Lung microvascular endothelial cell (primary cell): ENCODE measurements around the gene YY1. TPM values are rescaled to one million over a fixed set of nuclear protein-coding genes. Genes with fewer than 3 reads are reported as not detected.
A peak's percentile ranks its signal among the peaks of the same experiment; 100 is the strongest.

Experiments used
- DNase-seq, 2 donors: peaks; one replicate each; pipeline versions ENCODE4 v3.0.0 to v3.0.0-alpha.2; 2010; ENCODE audit warnings: low read depth in 2 of 2
- total RNA-seq: library from RNA; depleted of rRNA; stranded (reverse); fragments of >200 nt; gene quantifications from 2 replicates; pipeline ENCODE4 v1.2.1, GENCODE V29; 2014

YY1 gene
- total RNA-seq, 1 donor from 2014 or later = 39.3 TPM

- no peak for DNase-seq
Observed at GRCh38 chr14:100312877-100313400, 74.0 kb downstream of the YY1 start.

DNA sequence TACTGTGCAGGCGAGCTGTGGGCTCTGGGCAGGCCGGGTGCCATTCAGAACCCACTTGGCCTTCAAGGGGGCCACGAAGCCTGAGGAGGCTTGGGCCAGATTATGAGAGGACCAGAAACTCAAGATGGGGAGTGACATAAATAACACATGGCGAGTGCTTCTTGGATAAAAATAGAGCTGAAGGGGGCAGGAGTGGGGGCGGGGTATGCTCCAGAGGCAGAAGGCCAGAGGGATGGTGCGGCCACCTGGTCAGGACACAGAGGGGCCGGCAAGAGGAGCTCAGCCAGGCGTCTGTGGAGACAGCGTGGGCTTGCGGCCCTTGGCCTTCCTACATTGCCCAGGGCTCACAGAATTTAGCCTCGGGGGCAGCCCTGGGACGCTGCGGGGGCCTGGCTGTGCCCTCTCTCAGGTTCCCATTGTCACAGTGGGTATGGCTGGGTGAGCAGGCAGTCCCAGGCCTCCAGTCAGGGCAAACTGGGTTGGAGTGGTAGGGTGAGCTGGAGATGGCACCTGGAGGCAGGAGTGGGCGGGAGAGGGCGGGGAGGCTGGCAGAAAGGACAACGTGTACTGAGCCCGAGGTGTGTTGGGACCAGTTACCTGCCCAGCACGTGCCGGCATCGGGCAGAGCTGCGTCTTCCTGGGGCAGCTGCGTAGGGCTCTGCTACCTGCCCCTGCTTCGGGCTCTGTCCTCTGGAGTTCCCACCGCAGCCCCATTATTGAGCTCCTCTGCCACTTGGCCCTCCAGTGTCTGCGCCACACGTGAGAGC lies 74.7 kb downstream of the YY1 start:
- DNase-seq = no peak

DNA sequence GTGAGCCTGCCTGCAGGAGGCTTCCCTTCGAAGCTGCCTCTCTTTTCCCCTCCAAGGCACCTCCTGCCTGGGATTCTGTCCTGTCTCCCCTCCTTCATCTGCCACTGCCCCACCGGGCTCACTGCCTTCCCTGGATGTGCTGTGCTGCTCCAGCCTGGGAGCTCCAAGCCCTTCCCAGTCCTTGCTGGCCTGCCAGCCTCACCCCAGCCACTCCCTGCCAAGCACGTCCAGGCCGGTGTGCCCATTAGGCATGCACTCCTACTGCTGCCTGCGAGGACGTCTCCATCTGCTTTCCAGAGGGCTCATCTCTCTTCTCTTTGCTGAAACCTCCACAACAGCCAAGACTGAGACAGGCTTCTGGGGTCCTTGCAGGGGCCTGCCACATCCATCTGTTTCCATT lies 75.8 kb downstream of the YY1 start:
- no peak for DNase-seq

DNA sequence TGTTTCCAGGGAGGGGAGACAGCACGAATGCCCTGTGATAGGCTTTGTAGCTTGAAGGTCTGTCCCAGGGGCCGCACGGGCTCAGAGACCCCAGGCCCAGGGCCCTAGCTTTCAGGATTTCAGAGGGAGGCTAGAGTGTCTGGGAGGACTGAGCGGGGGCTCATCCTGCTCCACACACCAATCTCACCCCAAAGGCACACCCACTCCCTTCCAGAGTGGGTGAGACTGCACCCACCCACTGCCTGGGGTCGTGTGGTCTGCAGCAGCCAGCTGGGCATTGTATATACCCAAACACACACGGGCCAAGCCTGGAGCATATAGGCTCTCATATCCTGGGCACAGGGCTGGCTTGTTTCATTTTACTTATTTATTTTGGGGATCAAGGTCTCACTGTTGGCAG lies 78.4 kb downstream of the YY1 start:
- no peak for DNase-seq

- peak; percentile 67 to 77 for DNase-seq
Observed at GRCh38 chr14:100317912-100318808, 79.2 kb downstream of the YY1 start.

DNA sequence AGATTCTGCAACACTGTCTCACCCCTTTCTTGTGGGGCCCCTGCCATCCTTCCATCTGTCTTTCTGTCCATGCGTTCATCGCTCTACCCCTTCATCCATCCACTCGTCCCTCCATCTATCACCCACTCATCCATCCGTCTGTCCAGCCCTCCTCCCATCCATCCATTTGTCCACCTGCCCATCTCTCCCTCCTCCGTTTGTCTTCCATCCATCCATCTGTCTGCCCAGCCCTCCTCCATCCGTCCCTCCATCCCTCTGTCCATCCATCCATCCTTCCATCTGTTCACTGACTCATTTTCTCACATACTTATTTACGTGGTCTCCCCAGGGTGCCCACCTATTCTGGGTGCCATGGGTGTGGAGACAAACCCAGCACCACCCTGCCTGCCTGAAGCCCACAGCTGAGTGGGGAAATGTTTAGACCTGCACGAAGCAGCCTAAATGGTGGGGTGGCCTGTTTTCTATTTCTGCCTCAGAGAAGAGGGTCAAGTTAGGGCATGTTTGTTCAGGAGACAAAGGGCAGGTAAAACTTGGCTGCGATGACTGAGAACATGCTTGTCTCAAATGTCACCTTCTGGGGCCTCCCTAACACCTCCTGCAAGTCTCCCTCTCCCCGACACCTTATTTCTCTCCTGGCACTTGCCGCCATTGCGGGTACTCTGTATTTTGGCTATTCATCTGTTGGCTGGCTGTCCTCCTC lies 81.4 kb downstream of the YY1 start:
- no peak for DNase-seq

- no peak for DNase-seq
Observed at GRCh38 chr14:100321473-100322137, 82.7 kb downstream of the YY1 start.

GRCh38 chr14:100322138-100322957 lies 83.4 kb downstream of the YY1 start:
- no peak for DNase-seq

DNA sequence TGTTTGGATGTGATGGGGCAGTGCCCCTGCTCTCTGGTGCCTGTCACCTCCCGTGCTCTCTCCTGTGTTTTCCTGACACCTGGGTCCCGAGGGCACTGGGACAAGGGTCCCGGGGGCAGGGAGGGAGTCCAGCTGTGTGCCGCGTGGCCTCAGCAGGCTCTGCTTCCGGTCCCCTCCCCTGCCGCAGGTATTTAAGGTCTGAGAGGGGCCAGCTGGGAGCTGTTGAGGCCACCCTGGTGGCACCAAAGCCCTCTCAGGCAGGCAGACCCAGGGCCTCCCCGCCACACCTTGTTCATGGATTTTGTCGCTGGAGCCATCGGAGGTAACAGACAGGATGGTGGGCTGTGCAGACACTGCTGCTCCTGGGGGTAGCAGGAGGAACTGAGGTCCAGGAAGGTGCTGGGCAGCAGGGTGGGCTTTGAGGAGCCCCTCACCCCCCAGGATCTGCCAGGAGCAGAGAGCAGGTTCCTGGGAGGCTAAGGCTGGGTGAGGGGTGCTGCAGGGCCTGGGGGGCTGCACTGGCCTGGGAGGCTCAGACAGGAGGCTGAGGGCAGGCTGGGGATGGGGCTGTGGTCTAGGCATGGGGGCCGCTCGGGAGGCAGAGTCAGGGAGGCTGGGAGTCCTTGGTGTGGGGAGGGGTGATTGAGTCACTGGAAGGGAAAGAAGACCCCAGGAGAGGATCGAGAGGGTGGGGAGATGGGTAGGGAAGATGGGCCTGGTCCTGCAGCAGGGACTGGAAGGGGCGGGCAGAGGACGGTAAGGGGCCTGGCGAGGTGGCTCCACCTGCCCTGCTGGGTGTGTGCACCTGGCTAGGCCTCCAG lies 84.4 kb downstream of the YY1 start, which contains the start of gene SLC25A47:
Gene SLC25A47, plus strand, starts transcription at position 219 of the 821 bp plus-strand sequence. Its CDS starts 76 bp downstream, at position 295.
- DNase-seq = no peak

DNA sequence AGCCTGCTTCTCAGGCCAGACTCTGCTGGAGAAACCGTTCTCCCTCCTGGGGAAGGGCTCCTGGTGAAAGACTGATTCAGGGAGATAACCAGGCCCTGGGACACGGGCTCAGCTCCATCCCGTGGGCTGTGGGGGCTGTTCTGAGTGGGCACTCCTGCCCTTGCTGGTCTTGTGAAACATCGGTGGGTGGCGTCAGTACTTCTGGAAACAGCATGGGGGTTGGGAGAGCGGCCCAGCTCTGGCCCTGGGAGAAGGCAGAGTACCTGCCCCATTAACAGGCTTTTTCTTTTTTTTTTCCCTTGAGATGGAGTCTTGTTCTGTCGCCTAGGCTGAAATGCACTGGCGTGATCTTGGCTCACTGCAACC lies 85.0 kb downstream of the YY1 start:
- no peak for DNase-seq

GRCh38 chr14:100325231-100325632 lies 86.3 kb downstream of the YY1 start:
- DNase-seq = no peak

DNA sequence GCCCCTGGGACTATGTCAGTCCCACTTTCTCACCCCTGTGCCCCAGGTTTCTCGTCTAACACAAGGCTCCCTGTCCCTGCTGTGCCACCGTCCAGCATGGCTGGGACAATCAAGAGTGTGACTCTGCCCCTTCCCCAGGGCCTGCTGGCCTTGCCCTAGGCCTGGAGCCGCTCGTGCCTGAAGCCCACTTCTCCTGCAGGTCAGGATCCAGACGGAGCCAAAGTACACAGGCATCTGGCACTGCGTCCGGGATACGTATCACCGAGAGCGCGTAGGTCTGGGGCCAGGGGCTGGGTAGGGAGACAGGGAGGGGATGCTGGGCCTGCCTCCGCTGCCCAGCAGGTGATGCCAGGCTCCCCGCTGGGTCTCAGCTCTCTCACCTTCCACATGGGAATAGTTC lies 87.0 kb downstream of the YY1 start:
- DNase-seq = peak in 1 of 2 donors; percentile 60

GRCh38 chr14:100327128-100327527 lies 88.2 kb downstream of the YY1 start:
- no peak for DNase-seq

DNA sequence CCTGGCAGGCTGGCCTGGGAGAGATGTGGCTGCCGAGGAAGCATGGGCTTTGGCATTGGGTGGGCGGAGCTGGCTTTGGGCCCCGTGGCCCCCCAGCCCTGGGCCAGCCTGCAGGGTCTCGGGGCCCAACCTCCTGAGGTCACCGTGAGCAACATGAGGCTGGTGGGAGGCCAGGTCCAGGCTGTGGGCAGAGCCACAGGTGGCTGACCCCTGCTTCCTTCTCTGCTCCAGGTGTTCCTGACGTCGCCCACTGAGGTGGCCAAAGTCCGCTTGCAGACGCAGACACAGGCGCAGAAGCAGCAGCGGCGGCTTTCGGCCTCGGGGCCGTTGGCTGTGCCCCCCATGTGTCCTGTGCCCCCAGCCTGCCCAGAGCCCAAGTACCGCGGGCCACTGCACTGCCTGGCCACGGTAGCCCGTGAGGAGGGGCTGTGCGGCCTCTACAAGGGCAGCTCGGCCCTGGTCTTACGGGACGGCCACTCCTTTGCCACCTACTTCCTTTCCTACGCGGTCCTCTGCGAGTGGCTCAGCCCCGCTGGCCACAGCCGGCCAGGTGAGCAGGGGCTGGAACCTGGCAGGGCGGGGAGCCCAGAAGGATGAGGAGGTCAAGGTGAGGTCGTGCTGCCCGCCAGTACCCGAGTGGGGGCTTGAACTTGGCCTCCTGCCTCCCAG lies 89.7 kb downstream of the YY1 start:
- DNase-seq = no peak

GRCh38 chr14:100329233-100330006 lies 90.5 kb downstream of the YY1 start:
- DNase-seq = no peak

DNA sequence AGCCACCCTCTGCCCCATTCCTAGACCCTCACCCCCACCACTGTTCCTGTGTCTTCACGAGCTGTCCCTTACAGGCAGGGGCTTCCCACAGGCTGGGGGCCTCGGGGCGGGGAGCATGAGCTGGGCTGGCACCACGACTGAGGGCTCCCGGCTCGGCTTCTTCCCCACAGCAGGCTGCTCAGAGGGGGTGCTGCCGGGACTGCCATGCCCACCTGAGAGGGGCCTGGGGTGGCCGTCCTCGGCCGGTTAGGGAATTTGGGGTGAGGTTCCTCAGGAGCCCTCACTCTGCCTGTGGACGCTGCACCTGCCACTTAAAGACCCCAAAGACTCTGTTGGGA lies 91.0 kb downstream of the YY1 start:
- DNase-seq = no peak

DNA sequence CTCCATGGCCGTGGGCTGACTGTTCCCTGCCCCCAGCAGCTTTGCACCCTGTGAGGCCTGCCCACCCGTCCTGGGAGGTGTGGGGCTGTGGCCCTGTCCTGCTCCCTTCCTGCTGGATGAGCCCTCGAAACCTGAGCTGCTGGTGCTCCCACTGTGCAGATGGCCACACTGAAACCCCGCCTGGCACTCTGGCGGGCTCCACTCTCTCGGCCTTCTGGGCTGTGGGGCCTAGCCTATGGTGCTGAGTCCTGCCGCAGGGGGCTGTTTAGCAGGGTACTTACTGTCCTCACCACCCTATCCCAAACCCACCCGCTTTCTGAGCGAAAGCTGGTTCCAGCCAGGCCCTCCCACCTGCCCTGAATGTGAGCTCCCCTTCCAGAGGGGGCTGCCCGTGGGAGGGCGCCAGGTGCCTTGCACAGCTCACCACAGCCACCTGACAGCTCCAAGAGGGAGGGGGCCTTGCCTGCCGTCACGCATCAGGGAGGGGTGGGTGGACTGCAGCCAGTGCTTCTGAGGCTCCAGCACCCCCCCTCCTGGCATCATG lies 91.5 kb downstream of the YY1 start:
- DNase-seq = no peak

DNA sequence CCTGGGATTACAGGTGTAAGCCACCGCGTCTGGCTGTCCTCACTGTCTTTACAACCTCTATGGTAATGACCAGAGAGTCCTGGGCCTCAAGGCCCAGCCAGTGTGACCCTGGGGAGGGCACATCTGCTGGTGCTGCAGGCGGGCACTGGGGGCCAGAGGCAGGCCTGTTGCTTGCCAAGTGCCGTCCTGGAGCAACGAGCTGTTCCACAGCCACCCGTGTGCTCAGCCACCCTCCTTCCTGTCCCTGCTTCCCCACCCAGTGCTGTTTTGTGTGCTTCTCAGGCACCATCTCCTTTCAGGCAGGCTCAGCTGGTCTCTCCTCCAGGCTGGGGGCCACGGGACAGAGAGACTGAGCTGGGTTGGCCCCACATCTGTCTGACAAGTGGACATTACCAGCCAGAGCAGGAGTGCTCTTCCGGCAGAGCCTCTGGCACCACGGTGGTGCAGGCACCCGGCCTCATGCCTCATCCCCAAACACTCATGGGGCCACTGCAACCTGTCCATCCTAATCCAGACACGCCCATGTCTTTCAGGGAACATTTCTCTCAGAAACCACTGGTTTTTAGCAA lies 93.2 kb downstream of the YY1 start:
- DNase-seq = no peak
